HL-60 (cell line): Measurements from ENCODE around the gene SLC4A1.

Experiments used
- CTCF ChIP-seq: IDR thresholded peaks from one replicate; pipeline ENCODE4 v1.5.1; 2011; ENCODE audit warnings: low read length, control low read depth, inconsistent platforms; ENCODE audit not compliant: insufficient read depth
- GABPA ChIP-seq: IDR thresholded peaks from 2 replicates; pipeline ENCODE4 v1.6.1; 2012; ENCODE audit warnings: low read depth
- POLR2AphosphoS5 ChIP-seq: IDR thresholded peaks from 2 replicates; pipeline ENCODE4 v1.6.1; 2012; ENCODE audit warnings: low read depth
- REST ChIP-seq: IDR thresholded peaks from 2 replicates; pipeline ENCODE4 v1.6.1; 2012; ENCODE audit warnings: low read depth; ENCODE audit not compliant: insufficient replicate concordance

GRCh38 chr17:44249501-44250246, 18.3 kb downstream of the SLC4A1 start:
- TF ChIP-seq CTCF, result no peak
- no peak for TF ChIP-seq POLR2AphosphoS5
- no peak for TF ChIP-seq REST
- no peak for TF ChIP-seq GABPA
